Subcutaneous adipose tissue (tissue), 4 donors: ENCODE measurements around the gene KLHL20. TPM values are rescaled to one million over a fixed set of nuclear protein-coding genes. Genes with fewer than 3 reads are reported as not detected.

Experiments used
- CTCF ChIP-seq: fragments of 450-650 bp; IDR thresholded peaks from one replicate; pipeline ENCODE4 v1.5.1; 2016; ENCODE audit warnings: low read depth, mild to moderate bottlenecking, control low read depth, antibody characterized with exemption, moderate library complexity
- total RNA-seq, 4 donors: library from RNA; depleted of rRNA; stranded (reverse); fragments of >200 nt; gene quantifications; one replicate each; pipeline ENCODE4 v1.1.0, GENCODE V29; 2016

Gene KLHL20
- total RNA-seq, result 10 to 100 TPM; 27.7 to 45.2 (median 44.4) TPM

- TF ChIP-seq CTCF, result no peak
Observed at GRCh38 chr1:173714759-173715537, at the start of gene KLHL20. Gene KLHL20 (plus strand): TSS chr1:173714981. CDS start chr1:173716044, 1,063 bp downstream.

GRCh38 chr1:173666646-173667045 lies 48.1 kb upstream of the KLHL20 start:
- no peak for TF ChIP-seq CTCF

- no peak for TF ChIP-seq CTCF
Observed at GRCh38 chr1:173669491-173669941, 45.3 kb upstream of the KLHL20 start, which contains the start of gene ANKRD45. Gene ANKRD45 (minus strand): TSS chr1:173669851. CDS start chr1:173659418, 10,433 bp downstream.

GRCh38 chr1:173682184-173682583 lies 32.6 kb upstream of the KLHL20 start:
- TF ChIP-seq CTCF, result no peak

- TF ChIP-seq CTCF, result no peak
Observed at GRCh38 chr1:173688300-173688699, 26.5 kb upstream of the KLHL20 start.

- no peak for TF ChIP-seq CTCF
Observed at GRCh38 chr1:173693238-173693637, 21.5 kb upstream of the KLHL20 start.

GRCh38 chr1:173702736-173703135 lies 12.0 kb upstream of the KLHL20 start:
- no peak for TF ChIP-seq CTCF
